ENCODE data around the gene EXOC2.

The EXOC2 gene

GRCh38 chr6:650098-650497 is 42.8 kb downstream of the EXOC2 start:
- no peak for TF ChIP-seq POLR2AphosphoS5 (IDR thresholded peaks at IDR 0.05; ENCODE audit: low read depth, low read length)
- TF ChIP-seq SPI1 (IDR thresholded peaks at IDR 0.05; ENCODE audit: low read depth, low read length), result no peak
- no peak for TF ChIP-seq TAF1 (IDR thresholded peaks at IDR 0.05; ENCODE audit: low read depth, low read length)
- no peak for TF ChIP-seq POLR2A (IDR thresholded peaks at IDR 0.05; ENCODE audit: low read depth, low read length)
- DNase-seq (ENCODE audit: insufficient read length, low spot score) (no peak), FAIRE-seq (no peak)

GRCh38 chr6:642805-643204 is 50.1 kb downstream of the EXOC2 start:
- no peak for FAIRE-seq

GRCh38 chr6:641225-641985 is 51.5 kb downstream of the EXOC2 start:
- FAIRE-seq (no peak), DNase-seq (ENCODE audit: insufficient read length, low spot score) (no peak)
- TF ChIP-seq TAF1 (IDR thresholded peaks at IDR 0.05; ENCODE audit: low read depth, low read length), result no peak
- TF ChIP-seq POU2F2 (IDR thresholded peaks at IDR 0.05; ENCODE audit: low read depth, low read length), result no peak
- no peak for TF ChIP-seq POLR2AphosphoS5 (IDR thresholded peaks at IDR 0.05; ENCODE audit: low read depth, low read length)
- TF ChIP-seq SPI1 (IDR thresholded peaks at IDR 0.05; ENCODE audit: low read depth, low read length), result no peak
- no peak for TF ChIP-seq PAX5 (IDR thresholded peaks at IDR 0.05; ENCODE audit: insufficient read depth, low read length, severe bottlenecking)
- TF ChIP-seq POLR2A (IDR thresholded peaks at IDR 0.05; ENCODE audit: low read depth, low read length), result no peak

More at GRCh38 chr6:642805-643204, 50.1 kb downstream of the EXOC2 start:
- DNase-seq (ENCODE audit: insufficient read length, low spot score), result no peak
- peak; percentile 72 for TF ChIP-seq SPI1 (IDR thresholded peaks at IDR 0.05; ENCODE audit: low read depth, low read length)
- no peak for TF ChIP-seq TAF1 (IDR thresholded peaks at IDR 0.05; ENCODE audit: low read depth, low read length)

GRCh38 chr6:636488-636887 is 56.5 kb downstream of the EXOC2 start:
- DNase-seq (ENCODE audit: insufficient read length, low spot score) (no peak), FAIRE-seq (peak; percentile 76)
- TF ChIP-seq SPI1 (IDR thresholded peaks at IDR 0.05; ENCODE audit: low read depth, low read length), result peak; percentile 71
- peak; percentile 94 for TF ChIP-seq POU2F2 (IDR thresholded peaks at IDR 0.05; ENCODE audit: low read depth, low read length)
- no peak for TF ChIP-seq POLR2A (IDR thresholded peaks at IDR 0.05; ENCODE audit: low read depth, low read length)
- no peak for TF ChIP-seq TAF1 (IDR thresholded peaks at IDR 0.05; ENCODE audit: low read depth, low read length)
- TF ChIP-seq POLR2AphosphoS5 (IDR thresholded peaks at IDR 0.05; ENCODE audit: low read depth, low read length), result no peak
- TF ChIP-seq PAX5 (IDR thresholded peaks at IDR 0.05; ENCODE audit: insufficient read depth, low read length, severe bottlenecking), result no peak

- DNase-seq (ENCODE audit: insufficient read length, low spot score) (no peak), FAIRE-seq (no peak)
- TF ChIP-seq POLR2AphosphoS5 (IDR thresholded peaks at IDR 0.05; ENCODE audit: low read depth, low read length) (no peak), PAX5 (IDR thresholded peaks at IDR 0.05; ENCODE audit: insufficient read depth, low read length, severe bottlenecking) (no peak), TAF1 (IDR thresholded peaks at IDR 0.05; ENCODE audit: low read depth, low read length) (no peak), POU2F2 (IDR thresholded peaks at IDR 0.05; ENCODE audit: low read depth, low read length) (no peak), POLR2A (IDR thresholded peaks at IDR 0.05; ENCODE audit: low read depth, low read length) (no peak), SPI1 (IDR thresholded peaks at IDR 0.05; ENCODE audit: low read depth, low read length) (no peak)
Measured at GRCh38 chr6:635233-635632, 57.7 kb downstream of the EXOC2 start.

GRCh38 chr6:633611-634010 is 59.3 kb downstream of the EXOC2 start:
- DNase-seq (ENCODE audit: insufficient read length, low spot score), result no peak
- TF ChIP-seq PAX5 (IDR thresholded peaks at IDR 0.05; ENCODE audit: insufficient read depth, low read length, severe bottlenecking) (no peak), TAF1 (IDR thresholded peaks at IDR 0.05; ENCODE audit: low read depth, low read length) (no peak), POLR2AphosphoS5 (IDR thresholded peaks at IDR 0.05; ENCODE audit: low read depth, low read length) (no peak), POLR2A (IDR thresholded peaks at IDR 0.05; ENCODE audit: low read depth, low read length) (no peak), POU2F2 (IDR thresholded peaks at IDR 0.05; ENCODE audit: low read depth, low read length) (no peak), SPI1 (IDR thresholded peaks at IDR 0.05; ENCODE audit: low read depth, low read length) (no peak)
- FAIRE-seq, result no peak

- DNase-seq (ENCODE audit: insufficient read length, low spot score), result no peak
- FAIRE-seq, result peak; percentile 28
- TF ChIP-seq POLR2A (IDR thresholded peaks at IDR 0.05; ENCODE audit: low read depth, low read length) (no peak), TAF1 (IDR thresholded peaks at IDR 0.05; ENCODE audit: low read depth, low read length) (no peak), POU2F2 (IDR thresholded peaks at IDR 0.05; ENCODE audit: low read depth, low read length) (no peak), SPI1 (IDR thresholded peaks at IDR 0.05; ENCODE audit: low read depth, low read length) (peak; percentile 38; the same call in 1 of the 2 replicates)
Measured at GRCh38 chr6:628766-629165, 64.2 kb downstream of the EXOC2 start.

- DNase-seq (ENCODE audit: insufficient read length, low spot score) (no peak), FAIRE-seq (no peak)
- TF ChIP-seq POLR2A (IDR thresholded peaks at IDR 0.05; ENCODE audit: low read depth, low read length), result no peak
- no peak for TF ChIP-seq POU2F2 (IDR thresholded peaks at IDR 0.05; ENCODE audit: low read depth, low read length)
- TF ChIP-seq PAX5 (IDR thresholded peaks at IDR 0.05; ENCODE audit: insufficient read depth, low read length, severe bottlenecking), result no peak
Measured at GRCh38 chr6:626236-626635, 66.7 kb downstream of the EXOC2 start.

GRCh38 chr6:624979-625378 is 68.0 kb downstream of the EXOC2 start:
- TF ChIP-seq TAF1 (IDR thresholded peaks at IDR 0.05; ENCODE audit: low read depth, low read length) (no peak), POU2F2 (IDR thresholded peaks at IDR 0.05; ENCODE audit: low read depth, low read length) (peak; percentile 81; the same call in 1 of the 2 replicates)
- FAIRE-seq (peak; percentile 80), DNase-seq (ENCODE audit: insufficient read length, low spot score) (peak; percentile 30)

- TF ChIP-seq POLR2A (IDR thresholded peaks at IDR 0.05; ENCODE audit: low read depth, low read length), result no peak
- no peak for TF ChIP-seq TAF1 (IDR thresholded peaks at IDR 0.05; ENCODE audit: low read depth, low read length)
- no peak for TF ChIP-seq SPI1 (IDR thresholded peaks at IDR 0.05; ENCODE audit: low read depth, low read length)
- no peak for TF ChIP-seq POU2F2 (IDR thresholded peaks at IDR 0.05; ENCODE audit: low read depth, low read length)
- TF ChIP-seq POLR2AphosphoS5 (IDR thresholded peaks at IDR 0.05; ENCODE audit: low read depth, low read length), result no peak
- TF ChIP-seq PAX5 (IDR thresholded peaks at IDR 0.05; ENCODE audit: insufficient read depth, low read length, severe bottlenecking), result no peak
- no peak for FAIRE-seq
- DNase-seq (ENCODE audit: insufficient read length, low spot score), result no peak
Measured at GRCh38 chr6:622462-622861, 70.5 kb downstream of the EXOC2 start.
